ENCODE data around the gene USP17L21. TPM values are rescaled to one million over a fixed set of nuclear protein-coding genes. Genes with fewer than 3 reads are reported as not detected.
"Not testable (repeated sequence)": the region's sequence is repeated elsewhere in the genome, so short reads cannot be mapped to it uniquely, and the experiment has no call there.

Gene USP17L21
- total RNA-seq, 2 experiments from 2014 or later = not detected

DNA sequence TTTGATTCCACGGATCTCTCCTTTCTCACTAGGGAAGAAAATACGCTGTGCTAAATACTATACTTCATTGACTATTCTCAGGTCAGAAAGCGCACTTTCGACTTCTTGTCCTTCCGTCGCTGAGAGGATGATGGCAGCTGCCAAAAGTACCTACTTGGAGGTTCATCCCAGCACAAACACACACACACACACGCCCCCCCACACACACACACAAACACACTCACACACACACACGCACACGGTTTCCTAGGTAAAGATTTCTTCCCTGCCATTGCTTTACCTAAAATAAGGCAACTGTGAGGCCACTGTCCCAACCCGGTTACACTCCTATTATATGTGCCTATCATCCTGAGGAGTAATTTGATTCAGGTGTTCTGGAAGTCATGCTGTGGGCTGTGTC lies 9.0 kb downstream of the USP17L21 start:
- not testable (repeated sequence) for ATAC-seq, H3K4me1 Mint-ChIP-seq

More for the DNA sequence above, 9.0 kb downstream of the USP17L21 start:
- H3K27ac Mint-ChIP-seq; CTCF ChIA-PET; H3K4me3 Mint-ChIP-seq; H3K27me3 Mint-ChIP-seq; H3K9me3 Mint-ChIP-seq (ENCODE audit: low read depth); H3K36me3 Mint-ChIP-seq: not testable (repeated sequence)
- DNase-seq = peak; percentile 55

Other genes with a start within 250 kb of the USP17L21 start
- gene FAM90A26, start 92.5 kb upstream of the USP17L21 start, total RNA-seq = not detected
- not detected for gene USP17L10, start 52.2 kb upstream of the USP17L21 start, total RNA-seq
- gene USP17L11, start 47.5 kb upstream of the USP17L21 start, total RNA-seq = not detected
- gene USP17L12, start 42.7 kb upstream of the USP17L21 start, total RNA-seq = not detected
- not detected for gene USP17L13, start 38.0 kb upstream of the USP17L21 start, total RNA-seq
- gene USP17L15, start 28.5 kb upstream of the USP17L21 start, total RNA-seq = not detected
- not detected for gene USP17L17, start 19.0 kb upstream of the USP17L21 start, total RNA-seq
- gene USP17L18, start 14.2 kb upstream of the USP17L21 start, total RNA-seq = not detected
- not detected for gene USP17L19, start 9.5 kb upstream of the USP17L21 start, total RNA-seq
- gene USP17L20, start 4.7 kb upstream of the USP17L21 start, total RNA-seq = not detected
- gene USP17L22, start 4.7 kb downstream of the USP17L21 start, total RNA-seq = not detected
- not detected for gene USP17L24, start 62.3 kb downstream of the USP17L21 start, total RNA-seq
- gene USP17L25, start 67.0 kb downstream of the USP17L21 start, total RNA-seq = not detected
- gene USP17L26, start 71.8 kb downstream of the USP17L21 start, total RNA-seq = not detected
- gene USP17L5, start 76.5 kb downstream of the USP17L21 start, total RNA-seq = not detected
- not detected for gene USP17L27, start 81.3 kb downstream of the USP17L21 start, total RNA-seq
- gene USP17L28, start 86.0 kb downstream of the USP17L21 start, total RNA-seq = not detected
- gene USP17L29, start 90.8 kb downstream of the USP17L21 start, total RNA-seq = not detected
- not detected for gene USP17L30, start 100.3 kb downstream of the USP17L21 start, total RNA-seq
- gene DEFB131A, start 181.5 kb downstream of the USP17L21 start, total RNA-seq = not detected

Data from activated CD8-positive, alpha-beta memory T cell treated with anti-CD3 and anti-CD28 coated beads, Interleukin-2, amount 10 ng/mL, durations not matched to agents 7 days and 5 days (primary cell).